ENCODE results near the gene FBXO31.

FBXO31 gene

DNA sequence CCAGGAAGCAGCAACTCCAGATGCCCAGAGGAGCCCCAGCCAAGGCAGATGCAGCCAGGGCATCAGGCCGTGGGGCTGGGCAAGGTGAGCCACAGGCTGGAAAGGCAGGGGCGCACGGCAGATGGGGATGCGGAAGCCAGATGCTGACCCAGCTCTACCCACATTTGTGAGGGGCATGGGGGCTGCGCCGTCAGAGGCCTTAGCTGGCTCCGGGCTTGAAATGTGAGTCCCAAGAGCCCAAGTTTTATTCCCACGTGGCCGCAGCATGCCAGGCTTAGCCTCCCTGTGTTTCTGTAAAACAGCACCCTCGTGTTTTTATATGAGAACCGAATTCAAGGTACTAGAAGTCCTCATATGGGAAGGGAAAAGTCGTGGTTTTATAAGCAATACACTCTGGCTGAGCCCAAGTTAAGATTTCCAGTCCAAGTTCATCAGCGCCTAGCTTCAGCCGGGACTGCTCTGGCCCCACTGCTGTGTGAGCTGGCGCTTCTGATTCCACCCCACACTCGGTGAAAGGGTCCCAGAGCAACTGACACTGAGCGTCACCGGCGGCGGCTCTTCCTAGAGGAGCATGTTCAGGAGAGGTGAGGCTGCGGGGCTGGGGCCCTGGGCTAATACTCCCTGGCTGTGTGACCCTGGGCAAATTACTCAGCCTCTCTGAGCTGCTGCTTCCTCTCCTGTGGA, 59.7 kb downstream of the FBXO31 start:
- DNase-seq = no peak

DNA sequence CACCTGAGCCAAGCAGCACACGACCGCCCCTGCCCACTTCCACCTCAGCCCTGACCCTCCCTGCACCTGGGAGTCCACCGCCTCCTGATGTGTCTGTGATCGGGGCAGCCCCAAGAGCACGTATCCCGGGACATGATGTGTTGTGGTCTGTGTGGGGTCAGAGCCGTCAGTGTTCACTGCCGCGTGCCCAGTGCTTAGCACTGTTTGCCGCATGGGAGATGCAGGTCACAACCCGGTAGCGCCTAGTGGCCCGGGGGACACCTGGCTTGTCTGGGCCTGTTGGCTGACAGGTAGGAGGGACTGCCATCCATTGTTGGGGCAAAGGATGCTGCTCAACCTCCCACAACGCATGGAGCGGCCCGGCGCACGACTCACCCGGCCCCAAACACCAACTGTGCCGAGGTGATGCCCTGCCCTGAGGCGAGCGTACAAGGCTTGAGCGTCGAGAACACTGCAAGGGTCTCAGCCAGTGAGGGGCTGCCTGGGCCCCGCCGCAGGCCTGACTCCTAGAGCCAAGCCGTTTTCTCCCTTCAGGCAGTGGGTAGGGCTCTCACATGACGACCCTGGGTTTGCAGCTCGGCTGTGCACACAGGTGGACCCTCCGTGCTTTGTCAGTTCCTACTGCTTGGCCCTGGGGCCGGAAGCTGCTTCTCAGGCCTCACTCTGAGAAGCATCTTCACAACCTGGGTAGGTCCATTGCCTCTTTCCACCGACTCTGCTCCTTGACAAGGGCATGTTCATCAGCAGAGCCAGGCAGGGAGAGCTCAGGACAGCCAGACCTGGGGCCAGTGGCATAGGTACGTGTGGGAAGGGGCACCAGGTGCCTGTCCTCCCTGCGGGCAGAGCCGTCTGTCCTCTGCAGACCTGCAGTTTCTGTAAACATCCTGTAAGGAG, 60.5 kb downstream of the FBXO31 start:
- no peak for DNase-seq

DNA sequence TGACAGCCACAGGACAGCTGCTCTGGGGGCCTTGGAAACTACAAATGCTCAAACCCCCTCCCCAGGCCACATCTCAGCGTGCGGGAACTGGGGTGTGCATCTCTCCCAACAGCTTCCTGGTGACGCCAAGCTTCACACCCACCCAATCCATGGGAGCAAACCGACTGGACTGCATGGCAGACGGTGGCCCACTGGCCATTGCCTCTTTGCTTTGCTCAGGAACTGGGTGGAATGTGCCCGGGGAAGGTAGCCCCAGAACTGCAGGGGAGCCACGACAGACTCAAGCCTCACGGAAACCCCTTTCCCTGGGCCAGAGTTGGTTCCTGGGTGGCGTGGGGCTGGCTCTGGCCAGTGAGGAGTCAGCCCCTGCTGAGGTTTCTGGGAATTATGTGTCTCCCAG, 61.2 kb downstream of the FBXO31 start:
- DNase-seq = no peak

DNA sequence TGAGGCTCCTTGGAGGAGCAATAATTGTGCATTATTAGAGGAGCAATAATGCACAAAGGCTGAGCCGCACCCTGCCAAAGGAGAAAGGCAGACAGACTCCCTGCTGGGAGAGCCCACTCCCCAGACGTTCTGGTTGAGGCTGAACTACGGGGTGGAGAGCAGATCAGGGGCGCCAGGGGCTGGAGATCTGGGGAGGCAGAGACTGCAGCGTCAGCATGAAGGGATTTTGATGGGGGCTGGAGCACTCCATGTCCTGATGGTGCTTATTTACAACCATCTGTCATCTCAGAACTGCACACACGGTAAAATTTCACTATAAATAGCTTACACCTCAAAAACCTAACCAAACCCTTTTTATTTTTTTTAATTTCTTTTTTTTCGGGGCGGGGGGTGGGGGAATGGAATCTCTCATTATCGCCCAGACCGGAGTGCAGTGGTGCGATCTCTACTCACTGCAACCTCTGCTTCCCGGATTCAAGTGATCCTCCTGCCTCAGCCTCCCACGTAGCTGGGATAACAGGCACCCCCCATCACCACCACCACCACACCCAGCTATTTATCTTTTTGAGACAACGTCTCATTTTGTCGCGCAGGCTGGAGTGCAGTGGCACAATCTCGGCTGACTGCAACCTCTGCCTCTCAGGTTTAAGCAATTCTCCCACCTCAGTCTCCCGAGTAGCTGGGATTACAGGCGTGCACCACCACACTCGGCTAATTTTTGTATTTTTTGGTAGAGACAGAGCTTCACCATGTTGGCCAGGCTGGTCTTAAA, 62.1 kb downstream of the FBXO31 start:
- no peak for DNase-seq

DNA sequence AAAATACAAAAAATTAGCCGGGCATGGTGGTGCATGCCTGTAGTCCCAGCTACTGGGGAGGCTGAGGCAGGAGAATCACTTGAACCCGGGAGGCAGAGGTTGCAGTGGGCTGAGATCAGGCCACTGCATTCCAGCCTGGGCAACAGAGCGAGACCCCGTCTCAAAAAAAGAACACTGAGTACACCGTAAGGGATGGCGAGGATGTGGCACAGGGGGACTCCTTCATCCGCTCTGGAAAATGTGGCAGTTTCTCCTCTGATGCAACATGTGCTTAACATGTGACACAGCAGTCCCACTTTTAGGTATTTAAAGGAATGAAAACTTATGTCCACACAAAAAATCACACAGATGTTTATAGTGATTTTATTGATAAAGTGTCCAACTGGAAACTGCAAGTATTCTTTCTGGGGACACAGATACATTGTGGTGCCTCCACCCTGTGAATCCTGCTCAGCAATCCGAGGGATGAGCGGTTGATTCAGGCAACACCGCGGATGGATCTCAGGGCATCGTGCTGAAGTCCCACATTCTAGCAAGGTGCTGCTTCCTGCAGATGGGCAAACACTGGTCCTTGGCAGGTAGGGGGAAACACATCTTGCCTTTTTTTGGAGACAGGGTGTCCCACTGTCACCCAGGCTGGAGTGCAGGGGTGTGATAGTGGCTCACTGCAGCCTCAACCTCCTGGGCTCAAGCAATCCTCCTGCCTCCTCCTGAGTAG, 62.9 kb downstream of the FBXO31 start:
- no peak for DNase-seq

DNA sequence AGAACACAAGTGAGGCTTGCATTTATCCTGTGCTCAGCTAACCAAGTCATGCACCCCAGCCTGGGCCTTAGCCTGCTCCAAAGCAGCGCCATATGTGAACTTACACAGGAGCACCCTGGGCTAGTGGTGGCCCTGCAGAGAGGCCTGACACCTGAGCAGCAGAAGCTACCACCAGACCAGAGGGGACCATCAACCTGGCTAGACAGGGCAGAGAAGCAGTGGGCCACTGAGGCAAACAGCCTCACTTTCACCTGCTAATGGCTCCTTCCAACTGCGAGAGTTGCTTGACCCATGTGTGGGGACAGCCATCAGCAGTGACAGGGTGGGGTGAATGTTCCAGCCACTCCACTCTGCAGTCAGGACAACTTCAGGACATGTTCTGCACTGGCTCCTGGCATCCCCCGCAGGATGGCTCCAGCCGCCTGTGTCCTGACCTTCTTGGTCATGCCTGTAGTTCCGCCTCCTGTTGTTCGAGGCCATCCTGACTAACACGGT, 63.5 kb downstream of the FBXO31 start:
- no peak for DNase-seq

DNA sequence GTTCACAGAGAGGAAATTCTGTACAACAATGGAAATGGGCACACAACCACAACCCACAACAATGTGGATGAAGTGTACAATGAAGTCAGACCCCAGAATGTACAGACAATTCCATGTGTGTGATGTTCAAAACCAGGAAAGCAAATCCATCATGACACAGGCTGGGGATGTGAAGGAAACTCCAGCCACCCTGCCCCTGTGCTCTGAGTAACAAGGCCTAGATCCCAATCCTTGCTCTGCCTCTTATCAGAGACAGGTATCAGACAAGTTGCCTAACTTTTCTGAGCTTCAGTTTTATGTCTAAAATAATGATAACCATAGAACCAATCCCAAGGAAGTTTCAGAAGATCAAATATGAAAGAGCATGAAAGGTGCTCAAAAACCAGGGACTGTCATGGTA, 64.6 kb downstream of the FBXO31 start:
- no peak for DNase-seq

DNA sequence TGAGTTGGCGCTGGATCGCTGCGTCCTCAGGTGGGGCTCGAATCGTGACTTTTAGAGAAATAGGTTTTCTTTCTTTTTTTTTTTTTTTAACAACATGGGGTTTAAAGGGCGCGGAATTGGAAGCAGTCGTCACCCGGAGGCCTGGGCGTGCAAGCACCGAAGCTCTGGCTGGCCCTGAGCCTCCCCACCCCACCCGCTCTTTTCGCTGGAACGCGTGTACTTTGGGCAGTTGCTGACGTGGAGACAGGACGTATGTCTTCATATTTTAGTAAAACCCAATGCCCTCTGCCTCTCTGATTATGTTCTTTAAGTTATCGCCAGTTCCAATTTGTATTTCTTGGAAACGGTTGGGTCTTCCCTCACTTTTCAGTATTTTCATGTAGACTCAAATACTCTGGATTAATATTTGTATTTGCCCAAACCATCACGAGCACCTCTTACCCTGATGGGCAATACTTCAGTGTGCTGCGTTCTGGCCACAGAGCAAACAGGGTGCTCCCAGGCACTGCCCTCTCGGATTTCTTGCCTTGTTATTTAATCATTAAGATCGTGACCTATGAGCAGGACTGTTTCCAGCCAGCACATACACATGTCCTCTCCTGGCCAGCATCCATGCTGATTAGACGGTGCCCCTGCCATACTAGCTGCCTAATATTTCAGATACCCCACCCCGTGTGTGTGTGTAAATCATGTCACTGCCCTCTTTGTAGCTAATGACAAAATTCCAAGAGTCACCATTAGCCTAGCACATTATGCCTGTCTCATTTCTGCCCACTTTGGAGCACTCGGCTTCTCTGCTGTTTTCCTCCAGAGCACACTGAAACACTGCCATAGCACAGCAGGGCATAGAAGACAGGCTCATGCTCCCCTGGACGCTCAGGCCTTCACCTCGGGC, 65.6 kb downstream of the FBXO31 start:
- DNase-seq = no peak

DNA sequence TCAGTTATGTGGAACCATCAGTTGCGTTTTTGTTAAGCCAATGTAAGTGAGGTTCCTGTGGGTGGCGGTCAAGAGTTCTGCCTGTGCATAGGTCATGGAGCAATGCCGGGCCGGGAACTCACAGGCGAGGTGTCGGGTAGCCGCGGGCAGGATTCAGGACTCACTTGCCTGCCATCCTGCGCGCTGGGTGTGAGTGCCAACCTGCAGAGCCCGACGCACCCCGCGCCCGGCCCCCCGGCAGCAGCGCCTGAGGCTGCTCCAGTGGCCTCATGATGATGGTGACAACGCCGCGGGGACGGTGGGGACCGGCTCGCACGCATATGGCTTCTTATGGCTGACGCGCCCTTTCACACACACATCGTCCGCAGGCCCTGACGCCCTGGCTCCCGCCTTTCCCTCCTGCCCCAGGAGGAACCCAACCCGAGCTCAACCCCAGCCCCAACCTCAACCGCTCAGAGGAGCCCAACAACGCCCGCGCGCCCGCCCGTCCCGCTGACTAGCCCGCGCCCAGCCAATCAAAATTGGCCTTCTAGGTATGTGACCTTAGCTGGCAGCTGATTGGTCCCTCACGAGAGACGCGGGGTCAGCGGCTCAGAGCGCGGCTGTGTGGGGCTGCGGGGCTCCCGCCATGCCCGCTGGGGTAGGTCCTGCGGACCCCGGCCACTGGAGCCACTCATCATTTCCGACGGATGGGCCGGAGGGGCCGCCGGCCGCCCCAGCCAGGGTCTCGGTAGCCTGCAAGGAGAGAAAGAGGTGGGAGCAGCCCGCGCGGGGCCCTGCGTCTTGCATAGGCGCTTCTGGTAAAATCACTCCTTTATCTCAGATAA, 66.4 kb downstream of the FBXO31 start, which contains the start of gene C16orf95:
TSS of gene C16orf95 (minus strand) at position 470 of the 827 bp plus-strand sequence. CDS start at position 320, 150 bp downstream.
- DNase-seq = peak; percentile 97

DNA sequence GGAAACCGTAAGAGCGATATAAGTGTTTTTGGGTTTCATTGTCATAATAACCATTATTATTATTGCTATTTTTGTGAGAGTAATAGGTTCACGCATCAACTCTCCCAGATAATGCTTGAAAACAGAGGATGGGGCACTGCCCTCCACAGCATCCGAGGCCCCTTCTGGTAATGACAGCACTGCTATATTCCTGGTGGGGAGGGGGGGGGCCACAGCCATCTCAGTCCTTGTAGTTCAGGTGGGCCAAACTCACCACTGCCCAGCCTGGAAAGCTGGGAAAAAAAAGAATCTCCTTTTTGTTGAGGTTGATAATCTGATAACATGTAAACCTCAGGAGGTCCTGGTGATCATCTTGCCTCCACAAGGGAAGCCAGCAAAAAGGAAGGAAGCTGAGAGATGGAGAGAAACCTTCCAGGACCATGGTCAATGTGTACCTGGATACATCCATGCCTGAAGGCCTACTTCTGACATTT, 67.1 kb downstream of the FBXO31 start:
- DNase-seq = no peak

DNA sequence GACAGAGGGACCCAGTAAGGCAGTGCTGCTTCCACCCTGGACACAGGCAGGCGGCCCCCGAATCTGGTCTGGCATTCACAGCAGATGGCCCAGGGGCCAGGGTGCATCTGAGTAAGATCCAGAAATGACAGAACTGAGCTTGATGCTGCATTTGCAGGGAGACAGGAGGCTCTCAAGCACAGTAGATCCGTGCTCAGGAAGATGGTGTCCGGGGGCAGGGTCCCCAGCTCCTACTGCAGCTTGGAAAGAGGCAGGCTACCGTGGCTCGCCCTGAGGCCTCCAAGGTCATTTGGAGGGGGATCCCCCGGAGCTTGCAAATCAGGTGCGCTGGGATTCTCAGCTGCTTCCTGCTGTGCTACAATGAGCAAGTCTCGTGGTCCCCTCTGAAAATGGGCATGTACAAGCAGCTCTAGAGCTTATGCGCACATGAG, 68.6 kb downstream of the FBXO31 start:
- DNase-seq = no peak

DNA sequence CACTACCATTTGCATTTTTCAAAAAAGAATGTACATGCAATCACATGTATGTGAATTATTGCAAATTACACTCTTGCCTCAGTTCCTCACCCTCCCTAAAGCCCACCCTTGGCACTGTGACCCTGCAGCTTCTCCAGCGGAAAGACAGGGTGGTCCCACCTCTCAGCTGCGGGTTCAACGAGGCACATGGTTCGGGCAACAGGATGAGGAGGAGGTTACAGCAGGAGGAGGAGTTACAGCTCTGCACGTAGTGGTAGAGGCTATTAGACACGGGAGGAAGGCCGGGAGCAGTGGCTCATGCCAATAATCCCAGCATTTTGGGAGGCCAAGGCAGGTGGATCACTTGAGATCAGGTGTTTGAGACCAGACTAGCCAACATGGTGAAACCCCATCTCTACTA, 71.6 kb downstream of the FBXO31 start:
- no peak for DNase-seq

DNA sequence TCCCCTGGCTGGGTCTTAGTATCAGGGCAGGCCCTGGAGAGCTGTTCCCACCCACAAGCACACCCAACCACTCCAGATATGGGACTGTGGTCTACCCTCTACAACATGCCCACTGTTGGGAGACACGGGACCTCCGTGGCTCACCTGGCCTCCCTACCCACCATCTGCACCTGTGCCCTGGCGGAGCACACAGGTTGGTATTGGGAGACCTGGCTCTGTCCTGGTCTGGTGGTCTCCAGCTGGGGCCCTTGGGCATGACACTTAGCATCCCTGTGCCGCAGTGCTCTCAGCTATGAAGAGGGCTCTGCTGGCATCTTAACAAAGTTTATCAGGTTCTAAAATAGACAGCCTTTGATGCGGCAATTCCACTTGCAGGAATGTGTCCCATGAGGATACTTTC, 72.2 kb downstream of the FBXO31 start:
- DNase-seq = no peak

DNA sequence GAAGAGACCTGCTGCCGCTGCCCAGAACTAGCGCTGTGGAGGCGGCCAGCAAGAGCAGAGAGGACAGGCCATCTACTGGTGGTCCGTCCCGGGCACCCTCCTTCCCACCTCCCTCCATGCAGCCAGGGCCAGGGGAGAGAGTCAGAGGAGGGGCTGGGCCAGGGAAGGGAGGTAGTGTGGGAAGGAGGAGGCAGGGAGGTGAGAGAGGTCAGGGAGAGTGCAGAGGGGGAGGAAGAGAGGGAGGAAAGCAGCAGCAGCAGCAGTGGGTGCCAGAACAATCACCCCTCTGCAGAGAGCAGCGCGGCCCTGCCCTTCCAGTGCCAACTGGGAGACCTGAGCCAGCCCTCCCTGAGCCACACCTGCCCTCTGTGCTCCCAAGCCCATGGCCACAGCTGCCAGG, 73.0 kb downstream of the FBXO31 start:
- no peak for DNase-seq

DNA sequence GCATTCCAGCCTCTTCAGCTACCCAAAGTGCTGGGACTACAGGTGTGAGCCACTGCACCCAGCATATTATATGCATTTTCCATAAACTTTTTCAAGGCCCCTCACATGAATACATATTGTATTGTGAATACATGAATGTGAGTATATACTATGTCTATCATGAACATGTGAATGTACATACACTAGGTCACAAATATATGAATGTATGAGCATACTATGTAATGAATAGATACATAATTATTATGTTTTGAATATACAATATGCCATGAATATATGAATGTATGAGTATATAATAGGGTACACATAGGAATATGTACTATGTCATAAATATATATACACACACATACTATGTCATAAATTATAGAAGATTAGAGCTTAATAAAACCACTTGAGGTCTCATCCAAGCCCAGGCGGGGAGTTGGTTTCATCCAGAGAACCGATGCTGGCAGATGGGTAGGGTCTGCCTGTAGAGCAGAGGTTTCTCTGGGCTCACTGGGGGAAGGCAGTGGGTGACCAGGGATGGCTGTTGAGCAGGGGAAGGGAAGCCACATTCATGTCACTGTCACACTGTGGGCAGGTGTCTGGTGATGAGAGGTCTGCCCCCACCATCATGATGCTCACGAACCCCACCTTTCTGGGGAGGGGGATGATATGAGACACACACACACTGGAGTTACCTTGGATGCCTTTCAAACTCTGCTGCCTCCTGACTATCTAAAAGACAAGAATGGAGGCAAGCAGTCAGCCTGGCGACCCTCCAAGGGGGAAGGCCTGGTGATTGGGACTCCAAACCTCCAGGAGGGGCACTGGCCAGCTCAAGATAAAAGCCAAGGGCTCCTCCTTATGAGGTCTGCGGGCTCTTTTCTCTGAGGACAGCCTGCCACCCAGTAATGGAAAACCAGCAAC, 73.7 kb downstream of the FBXO31 start:
- DNase-seq = no peak

DNA sequence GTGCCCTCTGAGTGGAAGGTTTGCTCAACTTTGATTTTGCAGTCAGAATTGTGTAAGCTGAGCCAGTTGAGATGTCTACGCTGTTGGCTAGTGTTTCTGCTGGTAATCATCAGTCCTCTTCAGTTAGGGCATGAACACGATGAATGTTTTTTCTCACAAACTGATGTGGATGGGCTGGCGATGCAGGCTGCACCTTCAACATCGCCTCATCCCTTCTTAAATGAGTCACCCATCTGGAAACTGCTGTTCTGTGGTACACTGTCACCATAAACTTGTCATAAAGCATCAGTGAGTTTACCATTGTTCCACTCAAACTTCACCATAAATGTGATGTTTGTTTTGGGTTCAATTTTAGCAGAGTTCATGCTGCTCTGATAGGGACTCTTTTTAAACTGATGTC, 74.8 kb downstream of the FBXO31 start:
- DNase-seq = no peak

DNA sequence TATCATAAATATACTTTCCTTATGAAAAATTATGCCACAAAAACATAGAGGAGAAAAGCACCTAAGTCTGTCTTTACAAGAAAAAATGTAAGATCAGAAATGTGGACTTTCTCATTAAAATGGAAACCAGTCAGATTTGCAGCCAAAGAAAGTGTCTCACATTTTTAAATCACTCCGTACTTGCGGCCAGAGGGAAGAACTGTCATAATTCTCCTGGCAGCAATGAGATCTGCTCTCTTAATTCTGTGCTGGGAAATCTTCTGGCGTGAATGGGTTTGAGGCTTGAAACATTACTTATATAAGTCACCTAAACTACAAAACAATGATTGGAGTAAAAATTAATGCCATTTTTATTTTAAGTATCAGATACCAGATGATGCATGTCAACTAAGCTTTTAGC, 77.1 kb downstream of the FBXO31 start:
- no peak for DNase-seq

DNA sequence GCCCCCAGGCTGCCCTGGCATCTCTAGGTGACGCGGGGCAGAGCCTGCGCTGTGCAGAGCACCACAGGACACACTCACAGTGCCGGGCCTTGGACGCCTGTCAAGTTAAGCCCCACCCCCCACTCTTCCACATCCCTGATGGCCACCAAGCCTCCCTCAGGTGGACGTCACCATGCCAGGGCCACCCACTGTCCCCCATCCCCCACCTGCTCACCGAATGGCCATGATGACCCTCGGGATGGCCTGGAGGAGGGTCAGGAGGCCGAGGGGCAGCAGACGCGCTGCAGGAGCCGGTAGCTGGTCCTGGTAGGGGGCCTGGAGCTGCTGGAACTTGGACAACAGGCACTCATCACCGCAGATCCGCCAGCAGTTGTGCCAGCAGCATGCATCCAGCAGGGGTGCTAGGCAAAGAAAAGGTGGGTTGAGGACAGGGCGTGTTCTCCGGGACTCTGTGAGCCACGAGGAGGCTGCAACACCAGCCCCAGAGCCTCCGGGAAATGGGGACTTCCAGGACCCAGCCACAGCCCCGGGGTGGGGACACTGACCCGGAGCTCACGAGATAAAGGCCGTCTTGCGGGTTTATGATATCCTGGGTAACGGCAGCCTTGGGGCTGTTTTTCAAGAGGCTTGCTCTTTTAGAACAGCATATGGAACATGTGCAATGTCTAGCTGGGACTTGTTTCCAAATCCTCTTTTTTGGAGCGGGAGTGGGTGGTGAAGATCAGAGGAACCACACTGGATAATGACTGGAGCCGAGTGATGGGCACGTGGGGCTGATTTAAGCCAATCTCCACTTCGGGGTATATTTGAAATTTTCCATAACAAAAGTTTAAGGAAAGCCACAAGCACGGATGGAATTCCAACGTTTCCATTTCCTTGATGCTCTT, 77.8 kb downstream of the FBXO31 start:
- DNase-seq = no peak

Measured in CD4-positive, alpha-beta T cell treated with Interleukin-10 for 1 hour (primary cell).